HFF-Myc (cell line): Measurements from ENCODE around the gene OGT.

Source experiments
- DNase-seq: peaks from one replicate; pipeline ENCODE4 v3.0.0-alpha.2; 2011; ENCODE audit warnings: low read depth; ENCODE audit errors: extremely low read depth
- H3K4me3 ChIP-seq: replicated peaks from 2 replicates; pipeline ENCODE4 v1.5.1; 2011; ENCODE audit warnings: low read depth, mild to moderate bottlenecking, control low read depth, low read length
- TF ChIP-seq, protein P1 (sequence below): IDR thresholded peaks from 2 replicates; pipeline ENCODE4 v1.5.1; 2012; ENCODE audit warnings: mild to moderate bottlenecking, low read depth, low read length, control low read depth; ENCODE audit errors: missing control alignments

Gene OGT

DNA sequence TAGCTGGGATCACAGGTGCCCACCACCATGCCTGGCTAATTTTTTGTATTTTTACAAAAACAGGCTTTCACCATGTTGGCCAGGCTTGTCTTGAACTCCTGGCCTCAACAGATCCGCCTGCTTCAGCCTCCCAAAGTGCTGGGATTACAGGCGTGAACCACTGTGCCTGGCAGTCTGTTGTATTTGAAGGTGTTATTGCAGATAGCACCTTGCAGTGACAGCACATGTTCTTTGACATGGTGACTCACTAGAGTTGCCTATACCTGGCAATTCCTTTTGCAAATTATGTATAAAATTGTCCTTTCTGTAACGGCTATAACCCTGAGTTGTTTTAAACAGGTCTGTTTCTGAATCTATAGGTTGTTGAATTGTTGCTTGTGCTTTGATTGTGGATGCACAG lies 7.9 kb downstream of the OGT start:
- TF ChIP-seq, protein P1, sequence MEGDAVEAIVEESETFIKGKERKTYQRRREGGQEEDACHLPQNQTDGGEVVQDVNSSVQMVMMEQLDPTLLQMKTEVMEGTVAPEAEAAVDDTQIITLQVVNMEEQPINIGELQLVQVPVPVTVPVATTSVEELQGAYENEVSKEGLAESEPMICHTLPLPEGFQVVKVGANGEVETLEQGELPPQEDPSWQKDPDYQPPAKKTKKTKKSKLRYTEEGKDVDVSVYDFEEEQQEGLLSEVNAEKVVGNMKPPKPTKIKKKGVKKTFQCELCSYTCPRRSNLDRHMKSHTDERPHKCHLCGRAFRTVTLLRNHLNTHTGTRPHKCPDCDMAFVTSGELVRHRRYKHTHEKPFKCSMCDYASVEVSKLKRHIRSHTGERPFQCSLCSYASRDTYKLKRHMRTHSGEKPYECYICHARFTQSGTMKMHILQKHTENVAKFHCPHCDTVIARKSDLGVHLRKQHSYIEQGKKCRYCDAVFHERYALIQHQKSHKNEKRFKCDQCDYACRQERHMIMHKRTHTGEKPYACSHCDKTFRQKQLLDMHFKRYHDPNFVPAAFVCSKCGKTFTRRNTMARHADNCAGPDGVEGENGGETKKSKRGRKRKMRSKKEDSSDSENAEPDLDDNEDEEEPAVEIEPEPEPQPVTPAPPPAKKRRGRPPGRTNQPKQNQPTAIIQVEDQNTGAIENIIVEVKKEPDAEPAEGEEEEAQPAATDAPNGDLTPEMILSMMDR: no peak
- H3K4me3 ChIP-seq: no peak overlapping the region
- DNase-seq: no peak

DNA sequence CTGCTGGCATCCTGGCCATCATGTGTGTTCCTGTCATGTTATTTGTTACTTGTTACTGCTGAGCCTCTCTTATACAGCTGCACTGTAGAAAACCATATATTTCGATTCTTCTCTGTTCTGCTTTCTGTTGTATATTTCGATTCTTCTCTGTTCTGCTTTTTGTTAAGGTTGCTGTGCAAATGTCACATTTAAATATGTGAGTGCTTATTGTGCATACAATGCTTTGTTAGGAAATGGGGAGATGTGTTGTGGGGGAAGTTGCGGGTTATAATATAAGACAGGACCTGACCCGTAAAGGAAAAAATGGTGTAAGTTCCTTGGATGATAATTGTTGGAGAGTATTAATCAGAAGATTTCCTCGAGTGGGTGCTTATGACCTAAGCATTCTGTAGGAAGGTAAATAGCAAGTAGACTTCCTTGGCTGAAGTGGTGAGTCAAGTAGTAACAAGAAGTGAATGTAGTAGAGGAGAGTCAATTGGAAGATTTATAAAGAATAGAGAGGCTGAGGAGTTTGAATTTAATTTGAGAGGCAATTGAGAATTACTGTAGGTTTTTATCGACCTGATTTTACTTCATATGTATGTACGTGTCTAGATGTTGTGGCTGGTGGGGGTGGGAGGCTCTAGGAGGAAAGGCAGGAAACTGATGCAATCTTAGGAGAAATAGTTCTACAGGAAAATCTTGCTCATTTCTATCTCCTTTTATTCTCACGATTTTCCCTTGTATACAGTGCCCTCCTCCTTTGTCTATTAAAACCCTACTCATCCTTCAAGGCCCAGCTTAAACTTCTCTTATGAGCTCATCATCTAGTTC lies 8.5 kb downstream of the OGT start:
- no peak overlapping the region for H3K4me3 ChIP-seq
- TF ChIP-seq, protein P1: no peak
- no peak for DNase-seq

DNA sequence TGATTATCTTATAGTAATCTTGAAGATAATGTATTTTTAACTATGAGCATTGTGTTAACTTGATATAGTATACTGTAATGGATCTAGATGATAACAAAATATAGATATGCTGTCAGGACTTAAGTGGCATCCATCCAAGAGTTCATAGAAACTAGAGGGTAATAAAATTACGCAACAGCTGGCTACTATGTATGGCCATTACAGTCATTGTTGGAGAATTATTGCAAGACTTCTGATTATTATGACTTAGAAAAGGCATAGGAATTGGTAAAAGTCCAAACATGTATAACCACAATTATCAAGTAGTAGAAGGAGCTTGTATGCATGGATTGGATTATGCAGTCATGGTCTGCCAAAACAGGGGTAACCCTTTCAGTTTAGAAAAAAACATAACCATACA lies 9.5 kb downstream of the OGT start:
- DNase-seq: no peak
- TF ChIP-seq, protein P1: no peak
- H3K4me3 ChIP-seq: no peak overlapping the region

DNA sequence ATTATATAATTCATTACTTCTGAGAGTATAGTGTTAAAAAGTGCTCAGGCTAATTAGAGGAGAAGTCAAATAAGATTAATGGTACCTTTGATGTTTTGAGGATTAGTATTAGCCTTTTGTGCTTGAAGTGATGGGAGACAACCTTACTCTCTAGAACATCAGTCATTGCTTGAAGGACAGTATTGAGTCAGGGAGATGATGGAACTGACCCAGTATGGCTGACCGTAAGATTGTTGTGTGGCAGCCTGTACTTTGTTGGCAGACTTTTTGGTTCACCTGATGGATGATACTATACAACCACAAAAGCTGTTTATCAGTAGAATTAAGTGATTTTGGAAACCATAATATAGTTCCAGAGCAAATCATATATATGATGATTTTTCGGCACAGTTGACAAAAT lies 9.9 kb downstream of the OGT start:
- TF ChIP-seq, protein P1: no peak
- no peak overlapping the region for H3K4me3 ChIP-seq
- DNase-seq: no peak

DNA sequence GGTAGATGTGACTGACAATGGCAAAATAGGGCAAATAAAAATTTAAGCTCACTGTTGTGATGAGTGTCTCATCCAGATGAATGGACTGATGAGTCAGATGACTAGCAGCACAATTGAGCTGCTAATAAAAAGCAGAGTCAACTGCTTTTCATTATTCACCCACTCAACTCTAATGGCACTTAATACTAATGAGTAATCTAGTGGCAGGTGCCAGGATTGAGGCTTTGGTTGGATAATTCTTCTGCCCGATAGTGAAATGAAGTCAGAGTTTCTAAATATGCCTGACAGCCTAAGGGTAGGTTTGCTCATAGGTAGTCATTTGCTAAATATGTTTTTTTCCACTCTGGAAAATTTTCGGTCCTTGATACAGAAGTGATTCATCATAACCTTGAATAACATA lies 10.4 kb downstream of the OGT start:
- TF ChIP-seq, protein P1: no peak
- H3K4me3 ChIP-seq: no peak overlapping the region
- DNase-seq: no peak

DNA sequence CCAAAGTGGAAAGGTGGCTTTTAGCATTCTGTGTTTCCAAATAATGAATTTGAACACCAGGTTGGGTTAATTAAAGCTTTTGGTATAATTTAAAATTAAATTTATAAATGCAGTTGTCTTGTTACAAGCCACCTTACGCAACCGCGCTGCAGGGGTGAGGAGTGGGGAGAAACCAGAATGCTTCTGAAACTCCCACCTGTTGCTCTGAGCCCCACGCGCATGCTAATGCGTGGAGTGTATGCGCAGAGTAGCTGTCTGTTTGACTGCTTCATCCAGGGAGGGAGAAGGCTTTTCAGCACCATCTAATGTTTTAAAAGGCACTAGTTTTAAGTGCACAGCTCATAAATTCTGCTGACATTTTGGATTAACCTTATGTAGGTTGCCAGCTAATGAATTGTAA lies 12.5 kb downstream of the OGT start:
- DNase-seq: no peak
- TF ChIP-seq, protein P1: no peak
- no peak overlapping the region for H3K4me3 ChIP-seq

DNA sequence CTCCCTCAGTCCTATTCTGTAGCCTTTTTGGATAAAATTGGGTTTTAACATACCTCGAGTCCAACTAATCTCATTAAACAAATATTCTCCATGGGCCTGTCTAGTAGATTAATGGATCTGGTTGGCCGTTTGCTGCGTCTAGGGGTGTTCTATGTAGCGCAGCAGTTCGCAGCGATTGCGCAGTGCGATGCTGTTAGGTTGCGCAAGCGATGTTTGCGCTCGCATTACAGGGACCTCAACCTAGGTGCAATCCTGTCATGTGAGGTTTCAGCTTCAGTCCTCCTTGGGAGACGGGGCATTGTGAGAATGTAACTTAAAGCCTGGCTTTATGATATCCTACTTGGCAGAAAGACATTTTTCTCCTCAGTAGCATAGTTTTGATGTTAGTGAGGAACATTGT lies 14.0 kb downstream of the OGT start:
- no peak overlapping the region for H3K4me3 ChIP-seq
- TF ChIP-seq, protein P1: no peak
- no peak for DNase-seq
